SK-MEL-5 (cell line): ENCODE data around the gene ENTPD5. TPM values are rescaled to one million over a fixed set of nuclear protein-coding genes. Genes with fewer than 3 reads are reported as not detected.
"Not testable (repeated sequence)": the region's sequence is repeated elsewhere in the genome, so short reads cannot be mapped to it uniquely, and the experiment has no call there.

Experiments
- DNase-seq: peaks from one replicate; pipeline ENCODE4 v3.0.0-alpha.2; 2016; ENCODE audit warnings: low read depth, low spot score
- in situ Hi-C: cut with HindIII; loops from 2 replicates; pipeline ENCODE4 v1.10.0; 2016; ENCODE audit warnings: low sequenced_read_pairs, high pct_unique_total_duplicates, low pct_unique_long_range_greater_than_20kb
- total RNA-seq: library from RNA; depleted of rRNA; stranded (reverse); fragments of >200 nt; shearing (Covaris generic); gene quantifications from 2 replicates; pipeline ENCODE4 v1.2.3, GENCODE V29; 2014

The ENTPD5 gene
- total RNA-seq, 1 experiment from 2014 or later: 8.5 TPM

DNA sequence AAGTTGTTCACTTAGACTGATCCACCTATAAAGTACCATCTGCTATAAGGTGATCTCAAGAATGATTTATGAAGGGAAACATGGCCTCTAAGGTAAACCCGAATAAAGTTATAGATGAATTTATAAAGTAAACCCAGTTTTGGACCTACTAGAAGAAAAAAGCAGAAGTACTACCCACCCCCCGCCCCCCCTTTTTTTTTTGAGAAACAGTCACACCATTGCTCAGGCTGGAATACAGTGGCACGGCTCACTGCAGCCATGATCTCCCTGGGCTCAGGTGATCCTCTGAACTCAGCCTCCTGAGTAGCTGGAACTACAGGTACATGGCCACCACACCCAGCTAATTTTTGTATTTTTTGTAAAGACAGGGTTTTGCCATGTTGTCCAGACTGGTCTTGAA, 3.9 kb downstream of the ENTPD5 start:
- in situ Hi-C loops: no loop called here
- DNase-seq: no peak

DNA sequence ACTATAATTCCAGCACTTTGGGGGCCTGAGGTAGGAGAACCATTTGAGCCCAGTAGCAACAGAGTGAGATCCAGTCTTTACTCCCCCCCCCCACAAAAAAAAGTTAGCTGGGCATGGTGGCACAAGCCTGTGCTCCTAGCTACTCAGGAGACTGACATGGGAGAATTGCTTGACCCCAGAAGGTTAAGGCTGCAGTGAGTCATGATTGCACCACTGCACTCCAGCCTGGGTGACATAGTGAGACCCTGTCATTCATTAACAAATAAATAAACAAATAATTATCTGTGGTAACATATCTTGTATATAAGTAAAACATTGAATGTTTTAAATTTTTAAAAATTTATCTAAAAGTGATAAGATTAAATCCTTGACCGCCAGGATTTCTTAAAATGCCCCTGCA, 4.8 kb downstream of the ENTPD5 start:
- in situ Hi-C loops: no loop called here

DNA sequence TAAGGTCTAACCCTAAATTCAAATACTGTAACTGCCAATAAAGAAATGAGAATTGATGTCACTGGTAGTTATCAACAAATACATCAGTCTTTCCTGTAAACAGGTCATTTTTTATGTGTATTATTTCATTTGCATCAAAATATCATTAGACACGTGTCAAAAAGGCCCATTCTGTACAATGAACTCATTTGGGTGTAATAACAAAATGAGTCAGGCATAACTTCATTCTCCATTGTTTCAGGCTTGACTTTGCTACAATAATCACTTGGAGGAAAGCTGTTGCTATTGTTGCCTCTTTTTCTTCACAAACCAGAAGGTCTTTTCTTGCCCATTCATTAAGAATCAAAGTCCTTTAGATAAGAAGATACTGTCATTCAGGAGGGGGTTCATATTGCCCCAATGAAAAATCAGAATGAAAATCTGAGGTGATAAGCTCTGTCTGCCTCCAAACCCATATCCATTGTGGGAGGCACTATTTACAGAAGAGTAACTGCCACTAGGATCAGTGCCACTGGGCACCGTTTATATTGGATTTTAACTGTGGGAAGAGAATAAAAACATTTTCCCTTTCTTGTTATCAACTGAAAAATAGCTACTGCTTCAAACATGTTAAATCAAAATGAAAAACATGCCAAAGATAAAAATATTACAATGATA, 10.1 kb downstream of the ENTPD5 start:
- no peak for DNase-seq
- in situ Hi-C loops: no loop called here

More for the DNA sequence above, 4.8 kb downstream of the ENTPD5 start:
- DNase-seq: no peak

DNA sequence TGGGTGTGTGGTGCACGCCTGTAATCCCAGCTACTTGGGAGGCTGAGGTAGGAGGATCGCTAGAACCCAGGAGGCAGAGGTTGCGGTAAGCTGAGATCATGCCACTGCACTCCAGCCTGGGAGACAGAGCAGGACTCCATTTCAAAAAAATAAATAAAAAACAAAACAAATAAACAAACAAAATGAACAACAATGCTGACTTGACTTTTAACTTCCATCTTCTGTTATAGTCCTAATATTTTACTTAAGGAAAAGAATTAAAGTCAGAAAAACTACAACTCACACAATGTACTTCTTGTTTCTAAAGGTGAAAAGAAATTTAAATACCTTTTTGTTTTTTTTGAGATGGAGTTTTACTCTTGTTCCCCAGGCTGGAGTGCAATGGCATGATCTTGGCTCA, 13.4 kb downstream of the ENTPD5 start:
- in situ Hi-C loops, DNase-seq: not testable (repeated sequence)

DNA sequence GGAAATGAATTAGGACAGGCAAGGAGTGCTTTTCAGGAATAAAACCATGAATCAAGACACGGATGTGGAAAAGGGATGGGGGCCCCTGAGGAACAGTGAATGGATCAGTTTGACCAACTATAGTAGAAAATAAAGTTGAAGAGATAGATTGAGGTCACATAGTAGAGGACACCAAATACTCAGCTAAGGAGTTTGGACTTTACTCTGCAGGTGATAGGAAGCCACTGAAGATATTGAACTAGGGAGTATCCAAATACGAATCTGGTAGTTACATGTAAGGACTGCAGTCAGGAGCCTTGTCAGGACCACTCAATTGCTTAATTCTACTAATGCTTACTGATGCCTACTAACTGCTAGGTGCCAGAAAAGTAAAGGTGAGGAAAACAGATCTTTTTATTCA, 20.4 kb downstream of the ENTPD5 start:
- no peak for DNase-seq

DNA sequence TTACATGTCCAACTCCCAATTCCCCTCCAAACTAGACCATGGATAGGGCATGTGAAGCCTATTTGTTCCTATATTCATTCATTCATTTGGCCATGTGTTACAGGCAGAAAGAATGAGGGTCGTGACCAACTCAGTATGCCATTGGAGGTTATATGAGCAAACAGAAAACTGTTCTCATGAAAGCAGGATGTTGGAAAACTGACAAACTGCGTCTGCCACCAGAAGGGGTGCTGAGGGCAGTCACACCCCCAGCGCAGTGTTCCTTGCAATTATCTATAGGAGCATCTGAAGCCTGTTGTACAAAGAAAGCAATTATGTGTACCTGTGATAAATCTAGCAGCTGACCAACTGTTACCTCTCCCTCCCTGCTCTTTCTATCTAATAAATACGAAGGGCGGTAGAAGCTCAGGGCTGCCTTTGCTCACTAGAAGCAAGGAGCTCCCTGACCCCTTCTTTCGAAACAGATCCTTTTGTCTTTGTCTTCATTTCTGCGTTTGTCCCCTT, 21.1 kb downstream of the ENTPD5 start:
- in situ Hi-C loops: no loop called here
- DNase-seq: no peak

More for the DNA sequence above, 20.4 kb downstream of the ENTPD5 start:
- in situ Hi-C loops: no loop called here

DNA sequence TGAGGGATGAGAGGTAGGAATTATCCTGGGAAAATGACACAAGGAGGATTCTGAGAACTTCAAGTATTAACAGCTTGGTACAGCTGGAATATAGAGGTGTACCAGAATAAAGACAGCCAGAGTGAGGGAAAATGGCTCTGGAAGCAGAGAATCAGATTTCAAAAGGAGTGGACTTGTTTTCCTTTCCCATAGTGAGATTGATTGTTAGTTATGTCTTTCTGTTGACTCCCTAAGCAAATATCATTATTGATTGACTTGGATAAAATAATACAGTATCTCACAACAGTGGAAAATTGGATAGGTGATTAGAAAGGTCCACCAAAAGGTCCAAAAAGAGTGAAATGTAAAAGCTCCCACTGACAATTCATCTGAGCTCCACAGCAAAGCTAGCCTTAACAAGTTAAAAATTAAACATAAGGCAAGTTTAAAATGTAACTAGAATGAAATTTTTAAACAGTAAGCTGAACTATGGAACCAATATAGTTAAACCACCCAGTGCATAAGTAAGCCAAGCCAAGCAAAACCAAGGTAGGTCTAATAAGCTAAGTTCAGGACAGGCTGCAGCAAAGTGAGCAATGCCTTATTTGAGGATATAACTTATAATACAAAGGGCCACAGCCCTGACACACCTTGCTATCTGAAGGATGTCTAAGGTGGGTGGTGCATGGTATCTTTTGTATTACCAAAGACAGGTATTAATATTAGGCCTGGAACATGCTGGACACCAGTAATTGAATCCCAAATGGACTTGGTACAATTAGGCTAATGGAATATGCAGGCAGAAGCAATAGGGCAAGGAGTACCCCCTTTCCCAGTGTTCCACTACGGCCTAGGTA, 21.8 kb downstream of the ENTPD5 start:
- no peak for DNase-seq
- in situ Hi-C loops: no loop called here

DNA sequence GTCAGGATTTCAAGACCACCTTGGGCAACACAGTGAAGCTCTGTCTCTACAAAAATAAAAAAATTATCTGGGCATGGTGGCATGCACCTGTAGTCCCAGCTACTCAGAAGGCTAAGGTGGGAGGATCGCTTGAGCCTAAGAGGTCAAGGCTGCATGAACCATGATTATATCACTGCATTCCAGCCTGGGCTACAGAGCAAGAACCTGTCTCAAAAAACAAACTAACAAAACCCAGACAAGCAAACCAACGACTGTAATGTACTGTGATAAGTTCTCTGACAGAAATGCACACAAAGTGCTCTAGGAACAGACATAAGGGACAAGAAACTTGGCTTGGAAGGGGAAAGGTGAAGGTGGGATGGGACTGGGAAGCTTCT, 22.4 kb downstream of the ENTPD5 start:
- no peak for DNase-seq
- in situ Hi-C loops: no loop called here

DNA sequence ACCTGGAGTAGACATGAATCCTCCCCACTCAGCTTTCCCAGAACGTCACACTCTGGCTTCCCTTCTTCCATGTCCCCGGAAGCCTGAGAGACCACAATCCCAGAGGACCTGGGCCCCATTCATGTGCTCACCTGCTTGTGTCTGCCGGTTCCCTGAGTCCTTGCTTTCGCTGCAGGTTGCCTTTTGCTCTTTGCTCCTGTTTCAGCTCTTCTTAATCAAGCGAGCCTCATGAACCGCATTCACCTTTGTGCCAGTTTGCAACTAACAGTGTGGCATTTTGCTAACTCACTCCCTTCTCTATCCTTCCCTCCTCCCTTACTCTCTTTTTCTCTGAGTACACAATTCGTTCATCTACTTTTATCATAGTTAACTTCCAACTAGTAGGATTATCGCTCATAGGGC, 23.1 kb downstream of the ENTPD5 start:
- no peak for DNase-seq
- in situ Hi-C loops: no loop called here

DNA sequence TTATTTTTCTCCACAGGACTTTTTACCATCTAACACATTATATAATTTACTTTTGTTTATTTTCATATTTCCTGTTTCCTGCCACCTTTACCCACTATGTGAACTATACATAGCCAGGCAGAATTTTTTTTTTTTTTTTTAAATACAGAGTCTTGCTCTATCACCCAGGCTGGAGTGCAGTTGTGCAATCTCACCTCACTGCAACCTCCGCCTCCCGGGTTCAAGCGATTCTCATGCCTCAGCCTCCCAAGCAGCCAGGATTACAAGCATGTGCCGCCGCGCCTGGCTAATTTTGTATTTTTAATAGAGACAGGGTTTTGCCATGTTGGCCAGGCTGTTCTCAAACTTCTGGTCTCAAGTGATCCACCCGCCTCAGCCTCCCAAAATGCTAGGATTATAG, 24.2 kb downstream of the ENTPD5 start:
- in situ Hi-C loops: not testable (repeated sequence)

DNA sequence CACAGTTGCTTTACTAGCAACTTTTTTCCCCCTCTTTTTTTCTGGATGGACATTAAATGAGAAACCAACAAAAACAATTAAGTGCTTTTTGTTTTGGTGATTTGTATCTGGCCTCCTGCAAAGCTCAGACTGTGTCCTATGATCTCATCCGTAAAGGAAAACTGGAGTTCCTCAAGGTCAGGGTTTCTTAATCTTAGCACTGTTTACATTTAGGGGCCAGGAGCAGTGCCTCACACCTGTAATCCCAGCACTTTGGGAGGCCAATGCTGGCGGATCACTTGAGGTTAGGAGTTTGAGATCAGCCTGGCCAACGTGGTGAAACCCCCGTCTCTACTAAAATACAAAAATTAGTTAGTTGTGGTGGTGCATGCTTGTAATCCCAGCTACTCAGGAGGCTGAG, 28.0 kb downstream of the ENTPD5 start:
- in situ Hi-C loops: no loop called here
- DNase-seq: no peak

More for the DNA sequence above, 24.2 kb downstream of the ENTPD5 start:
- DNase-seq: not testable (repeated sequence)

DNA sequence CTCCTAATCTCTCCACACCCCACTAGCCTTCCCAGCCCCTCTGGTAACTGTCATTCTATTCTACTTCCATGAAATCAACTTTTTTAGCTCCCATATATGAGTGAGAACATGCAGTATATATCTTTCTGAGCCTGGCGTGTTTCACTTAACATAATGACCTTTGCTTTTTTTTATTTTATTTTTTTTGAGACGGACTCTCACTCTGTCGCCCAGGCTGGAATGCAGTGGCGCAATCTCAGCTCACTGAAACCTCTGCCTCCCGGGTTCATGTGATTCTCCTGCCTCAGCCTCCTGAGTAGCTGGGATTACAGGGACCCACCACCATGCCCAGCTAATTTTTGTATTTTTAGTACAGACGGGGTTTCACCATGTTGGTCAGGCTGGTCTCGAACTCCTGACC, 30.4 kb downstream of the ENTPD5 start:
- in situ Hi-C loops, DNase-seq: not testable (repeated sequence)

DNA sequence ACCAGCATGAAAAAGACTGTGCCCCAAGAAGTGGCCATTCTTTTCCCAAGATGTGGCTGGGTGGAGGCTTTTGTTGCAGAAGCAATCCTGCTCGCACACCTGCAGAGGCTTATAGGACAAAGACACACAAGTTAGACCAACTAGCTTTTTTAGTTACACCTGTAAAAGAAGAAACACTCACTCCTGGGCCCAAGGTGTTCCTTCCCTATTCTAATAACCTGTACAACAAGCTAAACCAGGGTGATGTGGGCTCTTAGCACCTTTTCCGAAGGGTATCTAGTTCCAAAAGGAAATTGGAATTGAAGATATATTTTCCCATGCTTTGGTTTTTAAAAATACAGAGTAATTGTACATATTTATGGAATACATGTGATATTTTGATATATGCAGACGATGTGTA, 31.0 kb downstream of the ENTPD5 start:
- in situ Hi-C loops: no loop called here
- no peak for DNase-seq

DNA sequence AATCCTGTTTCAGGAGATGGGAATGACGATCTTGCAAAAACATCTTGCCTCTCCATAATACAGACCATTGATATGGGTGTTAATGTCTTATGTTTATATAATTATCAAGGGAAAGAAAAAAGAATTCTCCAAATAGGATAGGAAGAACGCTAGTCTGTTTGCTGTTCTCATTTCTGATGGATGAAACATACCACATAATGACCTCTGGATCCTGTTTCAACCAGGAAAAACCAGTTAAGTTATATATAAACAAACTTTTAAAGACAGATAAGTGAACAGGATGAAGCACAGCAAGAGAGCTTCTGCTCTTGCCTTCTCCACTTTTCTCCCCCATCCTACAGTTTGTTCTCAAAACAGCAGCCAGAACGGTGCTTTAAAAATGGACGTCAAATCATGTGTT, 41.2 kb downstream of the ENTPD5 start:
- DNase-seq: no peak
- in situ Hi-C loops: no loop called here

DNA sequence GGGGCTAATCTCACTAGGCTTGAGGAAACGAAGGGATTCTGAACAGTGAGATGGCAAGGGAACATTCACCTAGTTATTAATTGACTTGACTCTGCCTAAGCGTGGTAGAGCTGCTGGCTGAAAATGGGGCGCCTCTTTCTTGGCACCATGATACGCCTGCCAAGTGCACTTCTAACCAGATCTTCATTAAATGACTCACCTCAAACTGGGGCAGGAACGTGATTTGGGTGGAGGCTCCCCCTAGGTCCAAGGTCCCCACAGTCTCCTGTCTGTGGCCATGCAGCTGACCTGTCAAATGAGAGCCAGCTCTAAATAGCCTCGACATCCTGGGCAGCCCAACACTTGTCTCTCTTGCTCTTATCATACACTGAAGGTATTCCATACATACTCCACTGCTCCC, 43.0 kb downstream of the ENTPD5 start:
- no peak for DNase-seq
- in situ Hi-C loops: no loop called here

DNA sequence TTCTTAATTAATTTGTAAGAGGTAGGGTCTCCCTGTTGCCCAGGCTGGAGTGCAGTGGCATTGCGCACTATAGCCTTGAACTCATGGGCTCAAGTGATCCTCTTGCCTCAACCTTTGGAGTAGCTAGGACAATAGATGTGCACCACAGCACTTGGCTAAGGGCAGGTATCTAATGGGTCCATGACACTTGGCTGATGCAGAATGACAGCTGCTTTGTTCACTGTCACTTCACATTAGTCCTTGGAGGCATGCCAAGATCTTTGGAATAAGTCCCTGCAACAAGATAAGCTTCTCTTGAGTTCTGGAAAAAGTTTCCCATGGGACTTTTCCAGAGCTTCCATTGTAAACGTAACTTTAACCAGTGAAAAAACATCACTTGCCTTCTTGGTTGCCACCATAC, 45.6 kb downstream of the ENTPD5 start:
- in situ Hi-C loops: no loop called here
- no peak for DNase-seq

DNA sequence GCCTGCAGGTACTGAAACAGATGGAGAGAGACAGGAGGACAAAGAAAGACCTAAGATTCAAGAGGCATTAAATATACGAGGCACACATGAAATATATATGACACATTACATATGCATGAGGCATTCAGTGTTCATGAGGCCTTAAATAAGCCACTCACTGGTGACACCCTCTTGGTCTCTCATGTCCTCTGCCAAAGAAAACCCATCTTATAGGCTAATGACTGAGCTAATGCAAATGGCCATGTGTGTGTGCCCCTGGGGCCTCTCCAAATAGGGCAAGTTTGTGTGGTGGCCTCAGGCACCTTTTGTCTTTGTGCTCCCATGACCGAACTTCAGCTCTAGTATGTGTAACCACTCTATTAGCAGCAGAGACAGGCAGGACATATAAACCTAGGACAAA, 50.2 kb downstream of the ENTPD5 start:
- no peak for DNase-seq
- in situ Hi-C loops: no loop called here

DNA sequence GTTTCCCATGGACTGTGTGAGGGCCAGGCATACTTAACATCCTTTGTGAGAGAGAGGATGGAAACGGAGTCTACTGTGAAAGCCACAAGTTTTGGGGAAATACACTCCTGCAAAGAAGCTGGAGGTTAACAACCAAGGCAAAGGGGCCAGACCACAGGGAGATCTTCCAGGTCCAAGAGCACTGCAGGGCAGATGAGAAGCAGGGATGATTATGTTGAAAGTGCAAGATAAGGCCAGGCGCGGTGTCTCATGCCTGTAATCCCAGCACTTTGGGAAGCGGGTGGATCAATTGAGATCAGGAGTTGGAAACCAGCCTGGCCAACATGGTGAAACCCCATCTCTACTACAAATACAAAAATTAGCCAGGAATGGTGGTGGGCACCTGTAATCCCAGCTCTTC, 53.9 kb downstream of the ENTPD5 start:
- no peak for DNase-seq
- in situ Hi-C loops: no loop called here

DNA sequence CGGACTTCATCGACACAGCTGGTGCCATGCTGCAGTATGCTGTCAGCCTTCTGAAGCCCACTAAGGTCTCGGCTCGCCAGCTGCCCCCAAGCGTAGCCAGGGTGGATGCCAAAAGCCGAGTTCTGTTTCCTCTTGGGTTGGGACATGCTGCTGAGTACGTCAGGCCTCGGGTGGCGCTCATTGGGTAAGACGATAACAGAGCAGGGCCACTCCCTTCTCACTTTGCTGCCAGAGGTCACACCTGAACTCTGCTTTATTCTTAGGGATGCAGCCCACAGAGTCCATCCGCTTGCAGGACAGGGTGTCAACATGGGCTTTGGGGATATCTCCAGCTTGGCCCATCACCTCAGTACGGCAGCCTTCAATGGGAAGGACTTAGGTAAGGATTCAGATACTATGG, 57.9 kb downstream of the ENTPD5 start:
- DNase-seq: no peak
- in situ Hi-C loops: no loop called here
